CD4-positive, alpha-beta T cell treated with Interferon alpha-2 for 1 hour (primary cell): ENCODE results near the gene NXT2.
A peak's percentile ranks its signal among the peaks of the same experiment; 100 is the strongest.
"Not testable (repeated sequence)": the region's sequence is repeated elsewhere in the genome, so short reads cannot be mapped to it uniquely, and the experiment has no call there.

Source experiments
- DNase-seq, 2 donors: peaks; one replicate each; pipeline ENCODE4 v3.0.0-alpha.2; 2020 to 2022

NXT2 gene

DNA sequence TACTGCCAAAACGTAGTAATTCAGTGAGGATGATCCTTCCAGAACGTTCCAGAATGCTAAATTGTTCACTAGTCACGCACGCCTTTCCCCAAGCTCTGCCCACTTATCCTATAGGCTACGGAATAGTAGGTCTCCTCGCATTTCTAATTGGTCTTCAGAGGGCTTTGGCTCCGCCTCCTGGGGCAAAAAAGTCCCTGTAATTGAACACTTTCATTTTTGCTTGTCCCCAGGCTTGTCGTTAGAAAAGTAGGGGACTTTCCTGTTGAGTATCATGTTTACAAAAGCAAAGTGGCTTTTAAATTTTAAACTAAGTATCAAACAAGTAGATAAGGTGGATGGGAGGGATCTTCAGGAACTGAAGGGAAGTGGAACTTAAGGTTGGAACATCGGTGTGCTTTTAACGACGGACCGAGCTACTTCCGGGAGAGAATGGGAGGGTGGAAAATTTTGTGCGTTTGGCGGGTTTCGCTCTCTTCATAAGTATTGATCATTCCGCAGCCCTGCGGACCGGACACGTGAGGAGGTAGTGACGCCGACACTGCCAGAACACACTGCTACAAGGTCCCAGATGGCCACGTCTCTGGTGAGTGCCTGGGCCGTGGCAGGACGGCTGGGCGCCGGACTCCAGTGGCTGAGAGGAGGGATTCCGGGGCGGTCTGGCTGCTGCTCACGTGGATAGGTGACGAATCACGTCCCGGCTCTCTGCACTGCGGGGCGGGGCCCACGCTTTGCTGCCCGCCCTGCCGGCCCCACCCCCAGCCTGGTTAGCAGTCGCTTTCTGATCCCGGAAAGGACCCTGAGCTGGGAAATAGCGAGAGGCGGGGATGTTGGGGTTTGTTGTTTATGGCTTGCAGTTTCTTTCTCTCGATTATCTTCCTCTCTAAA lies at the start of gene NXT2:
Gene NXT2, plus strand, starts transcription at position 406 of the 885 bp plus-strand sequence. Its CDS starts 163 bp downstream, at position 569.
- DNase-seq = peak; percentile 91

DNA sequence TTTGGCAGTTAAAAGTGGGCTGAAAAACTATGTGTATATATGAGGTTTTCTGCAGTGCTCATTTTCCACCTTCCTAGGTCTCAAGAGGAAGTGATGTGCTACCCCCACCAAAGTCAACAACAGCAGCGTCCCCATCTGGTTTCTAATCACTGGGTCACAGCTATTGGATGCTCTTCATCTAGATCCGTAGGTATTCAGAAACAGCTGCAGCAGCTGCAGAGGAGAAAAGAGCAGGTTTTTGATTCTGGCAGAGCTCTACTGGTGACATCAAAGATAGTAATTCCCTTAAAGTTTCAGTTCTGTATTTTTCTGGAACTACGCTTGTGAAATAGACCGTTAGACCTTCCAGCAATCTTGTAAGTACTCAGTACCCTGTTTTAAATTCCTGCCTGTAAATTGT lies 49.0 kb upstream of the NXT2 start:
- no peak for DNase-seq

GRCh38 chrX:109489174-109489573 lies 47.5 kb upstream of the NXT2 start:
- DNase-seq = no peak

- no peak for DNase-seq
These were observed 38.2 kb upstream of the NXT2 start for GRCh38 chrX:109498434-109498833.

GRCh38 chrX:109501176-109501575 lies 35.5 kb upstream of the NXT2 start:
- DNase-seq = no peak

GRCh38 chrX:109508915-109509314 lies 27.7 kb upstream of the NXT2 start:
- no peak for DNase-seq

- DNase-seq = no peak
These were observed 25.5 kb upstream of the NXT2 start for GRCh38 chrX:109511113-109511512.

GRCh38 chrX:109519001-109519400 lies 17.6 kb upstream of the NXT2 start:
- no peak for DNase-seq

DNA sequence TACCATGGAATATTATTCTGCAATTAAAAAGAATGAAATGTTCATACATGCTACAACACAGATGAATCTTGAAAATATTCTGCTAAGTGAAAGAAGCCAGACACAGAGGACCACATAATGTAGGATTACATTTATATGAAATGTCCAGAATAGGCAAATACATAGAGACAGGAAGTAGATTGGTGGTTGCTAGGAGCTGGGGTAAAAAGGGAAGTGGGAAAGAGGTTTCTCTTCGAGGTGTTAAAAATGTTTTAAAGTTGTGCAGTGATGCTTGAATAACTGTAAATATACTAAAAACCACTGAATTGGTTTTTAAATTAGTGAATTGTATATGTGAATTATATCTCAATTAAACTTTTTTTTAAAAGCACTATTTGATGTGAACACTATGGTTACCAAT lies 3.6 kb upstream of the NXT2 start:
- no peak for DNase-seq

- no peak for DNase-seq
These were observed 3.0 kb upstream of the NXT2 start for GRCh38 chrX:109533631-109534030.

GRCh38 chrX:109534933-109535332 lies 1.7 kb upstream of the NXT2 start:
- DNase-seq = no peak

DNA sequence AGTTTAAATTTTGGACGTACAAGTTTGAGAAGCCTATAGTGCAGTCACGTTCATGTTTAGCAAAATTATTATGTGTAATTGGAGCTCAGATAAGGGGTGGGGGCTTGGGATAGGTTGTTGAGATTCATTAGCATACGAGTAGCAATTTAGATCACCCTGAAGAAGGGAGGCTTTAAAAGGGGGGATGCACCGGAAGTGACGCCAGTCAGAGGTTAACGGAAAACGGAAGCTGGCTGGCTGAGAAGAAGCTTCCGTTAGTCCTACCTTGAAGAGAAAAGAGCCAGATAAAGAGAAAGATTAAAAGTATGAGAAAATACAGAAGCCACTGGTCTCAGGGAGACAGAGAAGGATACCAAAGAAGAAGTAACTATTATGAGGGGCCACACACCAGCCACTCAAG lies 1.1 kb upstream of the NXT2 start:
- no peak for DNase-seq

GRCh38 chrX:109537324-109537665 lies 651 bp downstream of the NXT2 start:
- DNase-seq = no peak

- not testable (repeated sequence) for DNase-seq
These were observed 2.4 kb downstream of the NXT2 start for GRCh38 chrX:109539007-109539406.

- DNase-seq = no peak
These were observed 17.2 kb downstream of the NXT2 start for GRCh38 chrX:109553862-109554261.

- DNase-seq = not testable (repeated sequence)
These were observed 39.4 kb downstream of the NXT2 start for GRCh38 chrX:109576083-109576482.

GRCh38 chrX:109577055-109577454 lies 40.4 kb downstream of the NXT2 start:
- no peak for DNase-seq

DNA sequence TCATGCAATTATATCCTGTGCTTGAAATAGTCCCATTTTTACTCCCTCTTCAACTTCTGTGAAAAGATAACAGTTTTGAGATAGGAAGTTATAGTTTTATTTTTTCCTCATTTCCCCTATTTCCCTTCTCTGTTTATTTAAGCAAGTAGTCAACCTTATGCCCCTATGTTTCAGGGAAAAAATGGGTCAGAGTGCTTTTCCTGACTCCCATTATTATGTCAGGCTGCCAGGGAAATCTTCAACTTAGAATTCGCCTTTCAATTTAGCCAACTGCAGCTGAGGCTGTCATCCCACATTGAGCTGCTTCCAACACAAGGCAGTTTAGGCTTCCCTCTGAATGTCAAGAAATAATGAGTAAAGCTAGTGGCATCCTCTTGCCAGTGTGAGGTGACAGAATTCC lies 42.3 kb downstream of the NXT2 start:
- DNase-seq = no peak

- DNase-seq = no peak
These were observed 48.8 kb downstream of the NXT2 start for GRCh38 chrX:109585488-109585887.

- no peak for DNase-seq
These were observed 53.5 kb downstream of the NXT2 start for GRCh38 chrX:109590176-109590575.
